ENCODE measurements around the gene FAM228A. TPM values are rescaled to one million over a fixed set of nuclear protein-coding genes. Genes with fewer than 3 reads are reported as not detected.

The FAM228A gene
- total and polyA plus RNA-seq, 9 donors = 1.1 to 2.5 (median 1.8) TPM

- TF ChIP-seq EP300 (IDR thresholded peaks at IDR 0.05) (no peak), CTCF (IDR thresholded peaks at IDR 0.05) (no peak), POLR2A (IDR thresholded peaks at IDR 0.05) (no peak)
- H3K9me3 ChIP-seq = no peaks in the 10 kb centered on the region
- DNase-seq = no peak
- WGBS, 3 donors = 92 to 95% (median 94%) methylated on average over 12 of the region's 12 CpGs
- H3K4me3 ChIP-seq = no peak overlapping the region
- H3K27me3 ChIP-seq = no peaks in the 10 kb centered on the region
- peaks cover 2% of the 10 kb centered on the region for H3K4me1 ChIP-seq (ENCODE audit: insufficient read depth)
- no peak overlapping the region for H3K27ac ChIP-seq
- intact Hi-C loops (cut with DNase I) = no loop called here
- no peaks in the 10 kb centered on the region for H3K36me3 ChIP-seq
Observed at GRCh38 chr2:24204505-24204904, 29.7 kb downstream of the FAM228A start.

- intact Hi-C loops (cut with DNase I) = no loop called here
- WGBS, 3 donors = 88 to 93% (median 92%) methylated on average over 4 of the region's 4 CpGs
- H3K9me3 ChIP-seq = no peaks in the 10 kb centered on the region
- no peaks in the 10 kb centered on the region for H3K36me3 ChIP-seq
- H3K4me1 ChIP-seq (ENCODE audit: insufficient read depth) = peaks cover under 1% of the 10 kb centered on the region
- TF ChIP-seq CTCF (IDR thresholded peaks at IDR 0.05) = no peak
- no peak for TF ChIP-seq EP300 (IDR thresholded peaks at IDR 0.05)
- TF ChIP-seq POLR2A (IDR thresholded peaks at IDR 0.05) = no peak
- H3K27me3 ChIP-seq = no peaks in the 10 kb centered on the region
- no peak for DNase-seq
- no peak overlapping the region for H3K27ac ChIP-seq
- H3K4me3 ChIP-seq = no peak overlapping the region
Observed at GRCh38 chr2:24205131-24205530, 30.3 kb downstream of the FAM228A start.

- intact Hi-C loops (cut with DNase I) = no loop called here
- no peaks in the 10 kb centered on the region for H3K9me3 ChIP-seq
- H3K36me3 ChIP-seq = no peaks in the 10 kb centered on the region
- H3K27ac ChIP-seq = no peak overlapping the region
- DNase-seq = no peak
- H3K27me3 ChIP-seq = no peaks in the 10 kb centered on the region
- no peak overlapping the region for H3K4me3 ChIP-seq
- H3K4me1 ChIP-seq (ENCODE audit: insufficient read depth) = no peaks in the 10 kb centered on the region
- TF ChIP-seq EP300 (IDR thresholded peaks at IDR 0.05) (no peak), CTCF (IDR thresholded peaks at IDR 0.05) (no peak), POLR2A (IDR thresholded peaks at IDR 0.05) (no peak)
- 88 to 92% (median 91%) methylated on average over 6 of the region's 6 CpGs for WGBS, 3 donors
Observed at GRCh38 chr2:24206242-24206641, 31.4 kb downstream of the FAM228A start.

- WGBS, 3 donors = 85 to 91% (median 89%) methylated on average over 8 of the region's 8 CpGs
- DNase-seq = no peak
- Histone ChIP-seq H3K36me3 (no peaks in the 10 kb centered on the region), H3K9me3 (no peaks in the 10 kb centered on the region), H3K27me3 (no peaks in the 10 kb centered on the region), H3K27ac (no peak overlapping the region), H3K4me3 (no peak overlapping the region), H3K4me1 (ENCODE audit: insufficient read depth) (no peaks in the 10 kb centered on the region)
- no peak for TF ChIP-seq EP300 (IDR thresholded peaks at IDR 0.05)
- intact Hi-C loops (cut with DNase I) = no loop called here
Observed at GRCh38 chr2:24206714-24207113, 31.9 kb downstream of the FAM228A start.

GRCh38 chr2:24207359-24207758, 32.5 kb downstream of the FAM228A start:
- no peaks in the 10 kb centered on the region for H3K36me3 ChIP-seq
- no peaks in the 10 kb centered on the region for H3K9me3 ChIP-seq
- WGBS, 3 donors = 83 to 91% (median 87%) methylated on average over 11 of the region's 11 CpGs
- intact Hi-C loops (cut with DNase I) = no loop called here
- H3K27me3 ChIP-seq = no peaks in the 10 kb centered on the region
- H3K27ac ChIP-seq = no peak overlapping the region
- no peak overlapping the region for H3K4me3 ChIP-seq
- no peak for DNase-seq
- H3K4me1 ChIP-seq (ENCODE audit: insufficient read depth) = no peaks in the 10 kb centered on the region
- TF ChIP-seq POLR2A (IDR thresholded peaks at IDR 0.05) = no peak
- TF ChIP-seq CTCF (IDR thresholded peaks at IDR 0.05) = no peak
- TF ChIP-seq EP300 (IDR thresholded peaks at IDR 0.05) = no peak
